IMR-90 (cell line): ENCODE results near the gene SLC25A24. TPM values are rescaled to one million over a fixed set of nuclear protein-coding genes. Genes with fewer than 3 reads are reported as not detected.

Source experiments
- ATAC-seq: fragments of 200-7000 bp; cut with Tn5 transposase; 2 replicates; pipeline ENCODE4 v1.9.1; 2020; ENCODE audit warnings: low read depth, mild to moderate bottlenecking, moderate library complexity
- BruUV-seq: library from RNA; stranded (reverse); fragments of 400-500 nt; replicated peaks from 2 replicates; lab custom pipeline; 2021; lab: Mats Ljungman, UMichigan
- CTCF ChIA-PET: fragments of 300-600 bp; formaldehyde crosslinking; extraction: SDS; loops from one replicate; lab custom pipeline; 2021; ENCODE audit warnings: antibody characterized with exemption; lab: Yijun Ruan, JAX
- POLR2A ChIA-PET: fragments of 300-600 bp; sonication (Branson Sonifier 250); formaldehyde crosslinking; loops from one replicate; lab custom pipeline; 2022; ENCODE audit warnings: antibody characterized with exemption; ENCODE audit not compliant: unreplicated experiment; lab: Charles Lee
- DNase-seq: peaks from one replicate; pipeline ENCODE4 v3.0.0; 2013
- H2AFZ ChIP-seq: replicated peaks from 2 replicates; pipeline ENCODE3; 2013; ENCODE audit warnings: low read length, mild to moderate bottlenecking; ENCODE audit not compliant: poor library complexity
- H2AK5ac ChIP-seq: 2 replicates; pipeline ENCODE4 v1.6.1; 2013; ENCODE audit warnings: low read depth, low read length, inconsistent platforms
- H2AK9ac ChIP-seq: replicated peaks from 2 replicates; pipeline ENCODE3; 2013; ENCODE audit warnings: mild to moderate bottlenecking, low read depth, low read length, moderate library complexity; ENCODE audit not compliant: poor library complexity
- H2BK120ac ChIP-seq: 2 replicates; pipeline ENCODE4 v1.6.1; 2013; ENCODE audit warnings: low read depth, low read length, inconsistent platforms
- H2BK15ac ChIP-seq: 3 replicates; pipeline ENCODE4 v1.6.1; 2013; ENCODE audit warnings: low read depth, low read length, inconsistent platforms
- H2BK20ac ChIP-seq: 2 replicates; pipeline ENCODE4 v1.6.1; 2013; ENCODE audit warnings: low read depth, mild to moderate bottlenecking, inconsistent platforms, low read length, moderate library complexity
- H2BK5ac ChIP-seq: 2 replicates; pipeline ENCODE4 v1.6.1; 2013; ENCODE audit warnings: mild to moderate bottlenecking, low read depth, low read length, inconsistent platforms; ENCODE audit not compliant: poor library complexity, severe bottlenecking
- H3K14ac ChIP-seq: replicated peaks from 2 replicates; pipeline ENCODE4 v1.6.1; 2013; ENCODE audit warnings: low read depth, low read length, inconsistent platforms
- H3K18ac ChIP-seq: 2 replicates; pipeline ENCODE4 v1.6.1; 2013; ENCODE audit warnings: low read depth, low read length, control low read depth
- H3K23ac ChIP-seq: 2 replicates; pipeline ENCODE4 v1.6.1; 2013; ENCODE audit warnings: low read depth, low read length, inconsistent platforms
- H3K27ac ChIP-seq: 2 replicates; pipeline ENCODE4 v1.5.1; 2013; ENCODE audit warnings: mild to moderate bottlenecking, control low read depth, low read length; ENCODE audit not compliant: insufficient read depth
- H3K27me3 ChIP-seq: 2 replicates; pipeline ENCODE4 v1.6.1; 2013; ENCODE audit warnings: low read length; ENCODE audit not compliant: control insufficient read depth, insufficient read depth
- H3K36me3 ChIP-seq: 2 replicates; pipeline ENCODE4 v1.6.1; 2013; ENCODE audit warnings: low read length, mixed read lengths; ENCODE audit not compliant: control insufficient read depth, insufficient read depth
- H3K4ac ChIP-seq: 2 replicates; pipeline ENCODE4 v1.6.1; 2013; ENCODE audit warnings: low read depth, low read length, inconsistent platforms
- H3K4me1 ChIP-seq: 2 replicates; pipeline ENCODE4 v1.6.1; 2013; ENCODE audit warnings: low read length, mixed read lengths; ENCODE audit not compliant: control insufficient read depth, insufficient read depth
- H3K4me2 ChIP-seq: 2 replicates; pipeline ENCODE4 v1.6.1; 2013; ENCODE audit warnings: low read depth, mild to moderate bottlenecking, control low read depth, low read length, moderate library complexity
- H3K4me3 ChIP-seq: 2 replicates; pipeline ENCODE4 v1.5.1; 2013; ENCODE audit warnings: low read depth, mild to moderate bottlenecking, control low read depth, low read length, moderate library complexity; ENCODE audit not compliant: insufficient read depth
- H3K56ac ChIP-seq: 2 replicates; pipeline ENCODE4 v1.6.1; 2013; ENCODE audit warnings: low read length, inconsistent platforms; ENCODE audit not compliant: insufficient read depth; ENCODE audit errors: extremely low read depth
- H3K79me1 ChIP-seq, 2 experiments: 2 replicates each; pipeline ENCODE4 v1.6.1; 2013; ENCODE audit warnings: low read length in 2 of 2, inconsistent platforms in 1 of 2, low read depth in 1 of 2
- H3K9ac ChIP-seq: 2 replicates; pipeline ENCODE4 v1.6.1; 2013; ENCODE audit warnings: low read depth, low read length, control low read depth
- H3K9me1 ChIP-seq: 2 replicates; pipeline ENCODE4 v1.6.1; 2013; ENCODE audit warnings: low read length, inconsistent platforms; ENCODE audit not compliant: insufficient read depth
- H3K9me3 ChIP-seq: 2 replicates; pipeline ENCODE4 v1.6.1; 2013; ENCODE audit warnings: low read length; ENCODE audit not compliant: control insufficient read depth, insufficient read depth
- H4K20me1 ChIP-seq: 2 replicates; pipeline ENCODE4 v1.6.1; 2013; ENCODE audit warnings: low read length, inconsistent platforms; ENCODE audit not compliant: insufficient read depth
- H4K5ac ChIP-seq: 2 replicates; pipeline ENCODE4 v1.6.1; 2013; ENCODE audit warnings: mild to moderate bottlenecking, low read depth, low read length, control low read depth
- H4K8ac ChIP-seq, 2 experiments: 2 replicates each; pipeline ENCODE4 v1.6.1; 2013; ENCODE audit warnings: low read depth in 2 of 2, low read length in 2 of 2, control low read depth in 1 of 2, inconsistent platforms in 1 of 2
- H4K91ac ChIP-seq: 2 replicates; pipeline ENCODE4 v1.6.1; 2013; ENCODE audit warnings: low read depth, low read length, inconsistent platforms; ENCODE audit not compliant: insufficient read depth
- BHLHE40 ChIP-seq: fragments of 150-350 bp; IDR thresholded peaks from 2 replicates; pipeline ENCODE4 v1.6.1; 2016; ENCODE audit warnings: mild to moderate bottlenecking, low read depth, low read length
- CEBPB ChIP-seq: IDR thresholded peaks from 2 replicates; pipeline ENCODE4 v1.6.1; 2012; ENCODE audit warnings: low read depth, low read length, improper control_type of control experiment
- ELK1 ChIP-seq: fragments of 150-350 bp; IDR thresholded peaks from 2 replicates; pipeline ENCODE4 v1.6.1; 2016; ENCODE audit warnings: low read depth, mild to moderate bottlenecking, low read length, moderate library complexity, borderline replicate concordance
- MAFK ChIP-seq: IDR thresholded peaks from 2 replicates; pipeline ENCODE4 v1.6.1; 2012; ENCODE audit warnings: low read depth, low read length, improper control_type of control experiment
- MAZ ChIP-seq: IDR thresholded peaks from 2 replicates; pipeline ENCODE4 v1.6.1; 2012; ENCODE audit warnings: low read depth, mild to moderate bottlenecking, low read length, improper control_type of control experiment, moderate library complexity, borderline replicate concordance
- MXI1 ChIP-seq: IDR thresholded peaks from 2 replicates; pipeline ENCODE4 v1.6.1; 2012; ENCODE audit warnings: low read depth, mild to moderate bottlenecking, low read length, moderate library complexity, borderline replicate concordance
- NFE2L2 ChIP-seq: fragments of 150-350 bp; IDR thresholded peaks from 2 replicates; pipeline ENCODE4 v1.6.1; 2016; ENCODE audit warnings: low read depth, mild to moderate bottlenecking, low read length
- POLR2A ChIP-seq: IDR thresholded peaks from 2 replicates; pipeline ENCODE4 v1.6.1; 2012; ENCODE audit warnings: mild to moderate bottlenecking, low read depth, low read length
- RAD21 ChIP-seq: IDR thresholded peaks from 2 replicates; pipeline ENCODE4 v1.6.1; 2012; ENCODE audit warnings: low read length, improper control_type of control experiment
- SMC3 ChIP-seq: fragments of 150-350 bp; IDR thresholded peaks from 2 replicates; pipeline ENCODE4 v1.6.1; 2016; ENCODE audit warnings: low read depth, mild to moderate bottlenecking, antibody characterized with exemption, low read length, moderate library complexity
- USF2 ChIP-seq: fragments of 150-350 bp; IDR thresholded peaks from 2 replicates; pipeline ENCODE4 v1.6.1; 2017; ENCODE audit warnings: mild to moderate bottlenecking, antibody characterized with exemption, low read length, low read depth
- WGBS, 2 experiments: methylation state at CpG; one replicate each; pipeline versions ENCODE4 v1.1.5 to v1.1.7; 2013; ENCODE audit warnings: missing lambda C conversion rate in 2 of 2; ENCODE audit not compliant: insufficient read length in 1 of 2; ENCODE audit errors: extremely low coverage in 2 of 2; 5-methylcytosine and 5-hydroxymethylcytosine counted together
- dilution Hi-C: fragments of 300-500 bp; cut with HindIII; formaldehyde crosslinking; loops from one replicate; pipeline ENCODE4 v1.14.3; 2018; ENCODE audit warnings: low sequenced_read_pairs; ENCODE audit not compliant: unreplicated experiment
- in situ Hi-C: fragments of 300-500 bp; cut with MboI; formaldehyde crosslinking; loops from 3 replicates; pipeline ENCODE4 v1.14.3; 2019; ENCODE audit warnings: low sequenced_read_pairs, inconsistent platforms, mixed read lengths
- intact Hi-C: fragments of 100-400 bp; cut with micrococcal nuclease; formaldehyde crosslinking; loops from 2 replicates; pipeline ENCODE4 v1.10.0; 2022
- polyA plus RNA-seq, 3 experiments: library from polyadenylated mRNA; depleted of rRNA; stranded (reverse); fragments of >200 nt; gene quantifications; 2 replicates each; pipeline ENCODE4 v1.2.3, GENCODE V29; 2012; ENCODE audit warnings: low replicate concordance in 1 of 3
- total RNA-seq: library from RNA; depleted of rRNA; stranded (reverse); fragments of >200 nt; gene quantifications from 2 replicates; pipeline ENCODE4 v1.2.3, GENCODE V29; 2012

Gene SLC25A24
- total and polyA plus RNA-seq, 2 of the 4 experiments (the other 2 are of a cell fraction), result 19.4 to 20.4 TPM

GRCh38 chr1:108084866-108085477 lies 115.2 kb downstream of the SLC25A24 start:
- H3K14ac ChIP-seq, result no peak overlapping the region

More at GRCh38 chr1:108084866-108085477, 115.2 kb downstream of the SLC25A24 start:
- Histone ChIP-seq H4K20me1 (no peaks in the 10 kb centered on the region), H2AK5ac (no peak overlapping the region), H2BK15ac (no peak overlapping the region), H3K9me3 (no peaks in the 10 kb centered on the region), H2BK20ac (no peak overlapping the region), H3K4me1 (no peaks in the 10 kb centered on the region), H3K4ac (no peak overlapping the region), H2BK120ac (no peak overlapping the region), H3K56ac (no peak overlapping the region), H3K4me3 (no peak overlapping the region), H2AFZ (no peak overlapping the region), H3K4me2 (no peak overlapping the region), H2AK9ac (no peak overlapping the region), H3K9me1 (no peaks in the 10 kb centered on the region), H4K91ac (no peak overlapping the region), H3K27me3 (no peaks in the 10 kb centered on the region), H4K5ac (no peak overlapping the region), H3K36me3 (no peaks in the 10 kb centered on the region), H2BK5ac (no peak overlapping the region), H3K23ac (no peak overlapping the region), H4K8ac (no peak overlapping the region), H3K79me1 (no peaks in the 10 kb centered on the region), H3K9ac (no peak overlapping the region), H3K18ac (no peak overlapping the region), H3K27ac (no peak overlapping the region)
- DNase-seq (no peak), ATAC-seq (no peak)
- 80% methylated on average over 1 of the region's 6 CpGs; no CpG with 5 or more reads in 1 of the 2 experiments for WGBS, 2 experiments
- CTCF ChIA-PET, result no interaction called here
- no TSS peak for BruUV-seq
- in situ Hi-C loops, result no loop called here
- POLR2A ChIA-PET, result no interaction called here
- TF ChIP-seq CEBPB (no peak), SMC3 (no peak), USF2 (no peak), MAZ (no peak), BHLHE40 (no peak), RAD21 (no peak), MAFK (no peak), ELK1 (no peak), NFE2L2 (no peak), MXI1 (no peak), POLR2A (no peak)
- intact Hi-C loops, result no loop called here
- dilution Hi-C loops, result no loop called here
